AG09319 (cell line): Measurements from ENCODE around the gene ABHD2.
A peak's percentile ranks its signal among the peaks of the same experiment; 100 is the strongest.
"Not testable (repeated sequence)": the region's sequence is repeated elsewhere in the genome, so short reads cannot be mapped to it uniquely, and the experiment has no call there.

ENCODE experiments used
- DNase-seq: peaks from one replicate; pipeline ENCODE4 v3.0.0-alpha.2; 2010; ENCODE audit warnings: low read depth; ENCODE audit errors: extremely low read depth
- CTCF ChIP-seq: IDR thresholded peaks from 2 replicates; pipeline ENCODE4 v1.5.1; 2011; ENCODE audit warnings: low read depth, mild to moderate bottlenecking, inconsistent platforms, low read length, moderate library complexity

ABHD2 gene

GRCh38 chr15:89243691-89244573, 155.7 kb downstream of the ABHD2 start, which contains the start of gene FANCI:
Gene FANCI, plus strand, starts transcription at chr15:89243979. Its CDS starts 3,669 bp downstream, at chr15:89247648.
- peak; percentile 51 for TF ChIP-seq CTCF
- DNase-seq: peak; percentile 80

DNA sequence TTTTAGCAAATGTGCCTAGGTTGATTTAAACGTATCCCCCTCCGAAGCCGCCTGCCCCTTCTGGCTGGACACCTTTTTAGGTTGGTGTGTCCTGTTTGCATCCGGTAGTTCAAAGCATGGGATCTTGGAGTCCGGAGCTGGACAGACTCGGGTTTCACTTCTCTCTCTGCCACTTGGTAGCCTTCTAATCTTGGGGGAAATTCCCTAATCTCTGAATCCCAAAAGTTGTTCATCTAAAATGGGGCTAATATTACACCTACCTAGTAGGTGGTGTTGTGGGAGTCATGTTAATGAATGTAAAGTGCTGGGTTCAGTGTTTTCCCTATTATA, 156.3 kb downstream of the ABHD2 start:
- TF ChIP-seq CTCF: no peak
- no peak for DNase-seq

DNA sequence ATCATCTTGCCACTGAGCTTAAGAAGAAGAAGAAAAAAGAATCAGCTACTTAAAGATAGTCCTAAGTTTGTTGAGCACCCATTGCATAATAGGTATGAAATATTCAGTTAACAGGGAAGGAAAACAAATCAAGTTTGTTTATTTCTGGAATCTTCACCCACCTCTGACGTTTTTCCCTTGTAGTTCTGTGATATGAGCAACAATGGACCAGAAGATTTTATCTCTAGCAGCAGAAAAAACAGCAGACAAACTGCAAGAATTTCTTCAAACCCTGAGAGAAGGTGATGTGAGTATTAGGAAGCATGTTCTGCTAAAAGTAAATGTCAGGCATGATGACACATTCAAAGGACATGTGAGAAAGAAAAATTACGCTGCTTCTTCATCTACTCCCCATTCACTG, 159.2 kb downstream of the ABHD2 start:
- DNase-seq: no peak
- TF ChIP-seq CTCF: no peak

GRCh38 chr15:89248584-89248983, 160.3 kb downstream of the ABHD2 start:
- no peak for DNase-seq
- TF ChIP-seq CTCF: no peak

DNA sequence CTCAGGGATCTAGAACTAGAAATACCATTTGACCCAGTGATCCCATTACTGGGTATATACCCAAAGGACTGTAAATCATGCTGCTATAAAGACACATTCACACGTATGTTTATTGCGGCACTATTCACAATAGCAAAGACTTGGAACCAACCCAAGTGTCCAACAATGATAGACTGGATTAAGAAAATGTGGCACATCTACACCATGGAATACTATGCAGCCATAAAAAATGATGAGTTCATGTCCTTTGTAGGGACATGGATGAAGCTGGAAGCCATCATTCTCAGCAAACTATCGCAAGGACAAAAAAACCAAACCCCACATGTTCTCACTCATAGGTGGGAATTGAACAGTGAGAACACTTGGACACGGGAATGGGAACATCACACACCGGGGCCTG, 161.9 kb downstream of the ABHD2 start:
- not testable (repeated sequence) for DNase-seq
